Activated naive CD4-positive, alpha-beta T cell treated with anti-CD3 and anti-CD28 coated beads, Interleukin-2, amount 50 U/mL, for 24 hours (primary cell): ENCODE results near the gene STAT1.

Experiments
- H3K27ac Mint-ChIP-seq: one replicate; pipeline ENCODE4 v1.8.0; 2021; ENCODE audit warnings: mild to moderate bottlenecking, mixed read lengths
- H3K27me3 Mint-ChIP-seq: one replicate; pipeline ENCODE4 v1.8.0; 2021; ENCODE audit warnings: mixed read lengths
- H3K36me3 Mint-ChIP-seq: one replicate; pipeline ENCODE4 v1.8.0; 2021; ENCODE audit warnings: mixed read lengths
- H3K4me1 Mint-ChIP-seq: one replicate; pipeline ENCODE4 v1.8.0; 2021; ENCODE audit warnings: mixed read lengths
- H3K4me3 Mint-ChIP-seq: one replicate; pipeline ENCODE4 v1.8.0; 2021; ENCODE audit warnings: mild to moderate bottlenecking, mixed read lengths
- H3K9me3 Mint-ChIP-seq: one replicate; pipeline ENCODE4 v1.8.0; 2021; ENCODE audit warnings: mixed read lengths

Gene STAT1

DNA sequence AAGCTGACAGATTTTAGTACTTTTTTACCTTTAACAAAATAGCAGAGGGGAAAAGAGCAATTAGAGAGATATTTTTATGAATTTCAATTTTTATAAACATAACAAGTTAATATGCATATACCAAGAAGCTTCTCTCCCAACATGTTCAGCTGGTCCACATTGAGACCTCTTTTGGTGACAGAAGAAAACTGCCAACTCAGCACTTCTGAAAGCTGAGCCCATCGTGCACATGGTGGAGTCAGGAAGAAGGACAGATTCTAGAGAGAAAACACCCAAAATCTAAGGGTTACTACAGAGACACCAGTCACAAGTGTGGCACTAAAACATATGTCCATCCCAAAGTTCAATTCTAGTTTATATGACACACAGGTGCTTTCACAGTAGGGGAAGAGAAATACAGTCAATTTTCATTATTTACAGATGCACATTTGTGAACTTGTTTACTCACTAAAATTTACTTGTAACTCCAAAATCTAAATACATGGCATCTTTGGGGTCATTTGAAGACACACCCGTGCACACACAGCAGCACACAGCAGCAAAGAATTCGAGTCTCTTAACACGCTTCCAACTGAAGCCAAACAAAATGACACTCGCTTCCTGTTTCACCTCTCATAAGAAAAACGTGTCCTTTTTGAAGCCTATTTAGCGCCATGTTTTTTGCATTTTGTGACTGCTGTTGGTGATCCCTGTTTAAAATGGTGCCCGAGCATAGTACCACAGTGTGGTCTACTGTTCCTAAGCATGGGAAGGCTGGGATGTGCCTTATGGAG is 31.5 kb downstream of the STAT1 start:
- peaks cover 80% of the 10 kb centered on the region for H3K4me1 Mint-ChIP-seq
- no peak overlapping the region for H3K4me3 Mint-ChIP-seq
- H3K9me3 Mint-ChIP-seq, result no peaks in the 10 kb centered on the region
- no peaks in the 10 kb centered on the region for H3K27me3 Mint-ChIP-seq
- peak overlapping the region; percentile 91 for H3K27ac Mint-ChIP-seq
- H3K36me3 Mint-ChIP-seq, result peaks cover 46% of the 10 kb centered on the region

GRCh38 chr2:190981733-190982132 is 32.2 kb downstream of the STAT1 start:
- no peak overlapping the region for H3K4me3 Mint-ChIP-seq
- peaks cover 45% of the 10 kb centered on the region for H3K36me3 Mint-ChIP-seq
- peaks cover 79% of the 10 kb centered on the region for H3K4me1 Mint-ChIP-seq
- no peaks in the 10 kb centered on the region for H3K27me3 Mint-ChIP-seq
- H3K27ac Mint-ChIP-seq, result peak overlapping the region; percentile 91
- no peaks in the 10 kb centered on the region for H3K9me3 Mint-ChIP-seq

GRCh38 chr2:190981333-190981732 is 32.6 kb downstream of the STAT1 start:
- Mint-ChIP-seq H3K36me3 (peaks cover 47% of the 10 kb centered on the region), H3K27me3 (no peaks in the 10 kb centered on the region), H3K4me1 (peaks cover 83% of the 10 kb centered on the region), H3K4me3 (no peak overlapping the region), H3K9me3 (no peaks in the 10 kb centered on the region), H3K27ac (peak overlapping the region; percentile 80)

GRCh38 chr2:190980630-190981209 is 33.3 kb downstream of the STAT1 start:
- Mint-ChIP-seq H3K4me1 (peaks cover 77% of the 10 kb centered on the region), H3K36me3 (peaks cover 47% of the 10 kb centered on the region), H3K27me3 (no peaks in the 10 kb centered on the region), H3K27ac (peak overlapping the region; percentile 83), H3K9me3 (no peaks in the 10 kb centered on the region), H3K4me3 (peak overlapping the region; percentile 36)

DNA sequence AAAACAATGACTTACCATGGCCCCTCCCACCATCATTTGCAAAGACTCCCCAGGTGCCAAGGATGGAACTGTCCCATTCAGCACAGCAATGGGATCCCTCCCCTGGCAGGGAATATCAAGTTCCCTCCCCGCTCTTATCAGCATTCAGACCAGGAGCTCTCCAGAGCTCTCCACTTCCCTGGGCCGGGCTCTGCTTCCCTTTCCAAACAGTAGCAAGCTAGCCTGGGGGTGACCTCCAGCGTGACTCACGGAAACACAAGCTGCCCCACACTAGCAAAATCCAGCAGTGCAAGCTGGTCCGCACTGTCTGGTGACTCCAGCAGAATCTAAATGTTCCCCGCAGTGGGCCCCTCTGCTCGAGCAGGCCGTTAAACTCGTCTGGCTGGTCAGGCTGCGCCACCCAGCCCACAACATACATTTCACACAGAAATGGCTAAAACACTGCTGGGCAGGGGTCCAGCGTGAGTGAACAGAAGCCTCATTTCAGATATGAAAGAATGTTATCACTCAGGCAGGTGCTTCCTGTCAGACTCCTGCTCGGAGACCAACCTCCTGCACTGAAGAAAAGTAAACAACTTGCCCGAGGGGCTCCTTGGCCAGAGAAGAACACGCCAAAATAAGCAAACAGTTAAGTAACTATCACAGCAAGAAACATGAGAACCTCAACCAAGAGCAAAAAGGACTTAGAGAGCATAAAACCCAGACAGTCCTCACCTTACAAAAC is 33.9 kb downstream of the STAT1 start:
- peaks cover 48% of the 10 kb centered on the region for H3K36me3 Mint-ChIP-seq
- peaks cover 73% of the 10 kb centered on the region for H3K4me1 Mint-ChIP-seq
- peak overlapping the region; percentile 83 for H3K27ac Mint-ChIP-seq
- H3K27me3 Mint-ChIP-seq, result no peaks in the 10 kb centered on the region
- H3K4me3 Mint-ChIP-seq, result peak overlapping the region; percentile 36
- no peaks in the 10 kb centered on the region for H3K9me3 Mint-ChIP-seq

GRCh38 chr2:190978389-190979053 is 35.5 kb downstream of the STAT1 start:
- Mint-ChIP-seq H3K4me1 (peaks cover 70% of the 10 kb centered on the region), H3K9me3 (no peaks in the 10 kb centered on the region), H3K36me3 (peaks cover 47% of the 10 kb centered on the region), H3K27me3 (no peaks in the 10 kb centered on the region), H3K4me3 (no peak overlapping the region), H3K27ac (peak overlapping the region; percentile 57)

GRCh38 chr2:190977505-190977904 is 36.5 kb downstream of the STAT1 start:
- H3K4me1 Mint-ChIP-seq, result peaks cover 63% of the 10 kb centered on the region
- H3K36me3 Mint-ChIP-seq, result peaks cover 43% of the 10 kb centered on the region
- H3K27me3 Mint-ChIP-seq, result no peaks in the 10 kb centered on the region
- peak overlapping the region; percentile 57 for H3K27ac Mint-ChIP-seq
- no peaks in the 10 kb centered on the region for H3K9me3 Mint-ChIP-seq
- H3K4me3 Mint-ChIP-seq, result no peak overlapping the region

- peaks cover 41% of the 10 kb centered on the region for H3K36me3 Mint-ChIP-seq
- H3K9me3 Mint-ChIP-seq, result no peaks in the 10 kb centered on the region
- H3K27ac Mint-ChIP-seq, result peak overlapping the region; percentile 65
- H3K4me1 Mint-ChIP-seq, result peaks cover 53% of the 10 kb centered on the region
- H3K4me3 Mint-ChIP-seq, result no peak overlapping the region
- no peaks in the 10 kb centered on the region for H3K27me3 Mint-ChIP-seq
These were observed 37.5 kb downstream of the STAT1 start for GRCh38 chr2:190976521-190976920.

- peak overlapping the region; percentile 26 for H3K27ac Mint-ChIP-seq
- H3K36me3 Mint-ChIP-seq, result peaks cover 38% of the 10 kb centered on the region
- H3K27me3 Mint-ChIP-seq, result no peaks in the 10 kb centered on the region
- no peaks in the 10 kb centered on the region for H3K9me3 Mint-ChIP-seq
- H3K4me3 Mint-ChIP-seq, result no peak overlapping the region
- peaks cover 43% of the 10 kb centered on the region for H3K4me1 Mint-ChIP-seq
These were observed 39.2 kb downstream of the STAT1 start for GRCh38 chr2:190974629-190975361.

GRCh38 chr2:190973726-190974628 is 40.0 kb downstream of the STAT1 start:
- peak overlapping the region; percentile 52 for H3K27ac Mint-ChIP-seq
- peaks cover 50% of the 10 kb centered on the region for H3K4me1 Mint-ChIP-seq
- peaks cover 45% of the 10 kb centered on the region for H3K36me3 Mint-ChIP-seq
- no peaks in the 10 kb centered on the region for H3K27me3 Mint-ChIP-seq
- no peaks in the 10 kb centered on the region for H3K9me3 Mint-ChIP-seq
- no peak overlapping the region for H3K4me3 Mint-ChIP-seq

GRCh38 chr2:190973262-190973661 is 40.7 kb downstream of the STAT1 start:
- Mint-ChIP-seq H3K36me3 (peaks cover 42% of the 10 kb centered on the region), H3K9me3 (no peaks in the 10 kb centered on the region), H3K4me1 (peaks cover 51% of the 10 kb centered on the region), H3K4me3 (no peak overlapping the region), H3K27me3 (no peaks in the 10 kb centered on the region), H3K27ac (no peak overlapping the region)

- Mint-ChIP-seq H3K27ac (no peak overlapping the region), H3K9me3 (no peaks in the 10 kb centered on the region), H3K4me3 (no peak overlapping the region), H3K4me1 (peaks cover 51% of the 10 kb centered on the region), H3K27me3 (no peaks in the 10 kb centered on the region), H3K36me3 (peaks cover 38% of the 10 kb centered on the region)
These were observed 41.1 kb downstream of the STAT1 start for GRCh38 chr2:190972846-190973245.

DNA sequence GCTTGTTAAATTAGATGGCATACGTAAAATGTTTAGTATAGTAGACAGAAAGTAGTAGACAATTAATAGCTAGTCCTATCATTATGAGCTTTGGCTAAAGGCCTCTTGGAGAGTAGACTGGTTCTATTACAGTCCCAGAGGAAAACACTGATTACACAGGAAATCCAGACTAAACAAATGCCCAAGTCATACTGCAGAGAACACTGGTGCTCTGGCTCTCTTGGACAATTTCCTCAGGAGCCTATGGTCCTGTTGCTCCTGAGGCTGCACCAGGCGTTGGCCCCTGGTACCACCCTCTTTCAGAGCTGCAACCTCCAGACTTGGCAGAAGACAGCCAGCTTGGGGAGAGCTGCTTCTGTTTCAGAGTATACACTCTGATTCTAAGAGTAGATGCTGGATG is 41.8 kb downstream of the STAT1 start:
- Mint-ChIP-seq H3K4me1 (peaks cover 47% of the 10 kb centered on the region), H3K4me3 (no peak overlapping the region)

GRCh38 chr2:190970873-190971506 is 43.0 kb downstream of the STAT1 start:
- Mint-ChIP-seq H3K9me3 (no peaks in the 10 kb centered on the region), H3K4me3 (no peak overlapping the region), H3K36me3 (peaks cover 31% of the 10 kb centered on the region), H3K27me3 (no peaks in the 10 kb centered on the region), H3K27ac (peak overlapping the region; percentile 77), H3K4me1 (peaks cover 46% of the 10 kb centered on the region)

More for the DNA sequence above, 41.8 kb downstream of the STAT1 start:
- H3K36me3 Mint-ChIP-seq, result peaks cover 33% of the 10 kb centered on the region
- H3K27me3 Mint-ChIP-seq, result no peaks in the 10 kb centered on the region
- peak overlapping the region; percentile 35 for H3K27ac Mint-ChIP-seq
- H3K9me3 Mint-ChIP-seq, result no peaks in the 10 kb centered on the region
